ENCODE results near the gene KLHL5. TPM values are rescaled to one million over a fixed set of nuclear protein-coding genes. Genes with fewer than 3 reads are reported as not detected.

KLHL5 gene
- total and polyA plus RNA-seq, 2 donors (not counting 1 experiment from before 2014, with no cell fraction given): 22.6 to 90.0 TPM

GRCh38 chr4:39024311-39024865 lies 37.6 kb upstream of the KLHL5 start:
- Histone ChIP-seq H3K79me2 (ENCODE audit: control insufficient read depth, insufficient read depth, low read length) (peaks cover 97% of the 10 kb centered on the region), H3K27ac (ENCODE audit: low read length in 2 of 2) (peak overlapping the region in 1 of 2 donors; percentile 31), H3K36me3 (replicated peaks in 1 of 2; ENCODE audit: control extremely low read depth in 1 of 2, control insufficient read depth in 1 of 2, extremely low read depth in 1 of 2, insufficient read depth in 2 of 2, low read length in 1 of 2) (peaks cover 3 to 42% of the 10 kb centered on the region in 2 experiments), H3K9me3 (ENCODE audit: control extremely low read depth in 1 of 3, control insufficient read depth in 2 of 3, insufficient read depth in 1 of 3, low read length in 2 of 3) (peaks cover 1 to 14% (median 5%) of the 10 kb centered on the region in 3 donors), H3K4me1 (ENCODE audit: control insufficient read depth in 2 of 2, insufficient read depth in 2 of 2, low read length in 2 of 2) (peaks cover 32 to 37% of the 10 kb centered on the region in 2 donors), H2AFZ (ENCODE audit: insufficient read depth, low read depth, low read length, poor library complexity, severe bottlenecking) (no peak overlapping the region), H4K20me1 (ENCODE audit: control insufficient read depth, insufficient read depth, low read length, poor library complexity, severe bottlenecking) (peaks cover 6% of the 10 kb centered on the region), H3K4me3 (ENCODE audit: control extremely low read depth in 1 of 5, extremely low read depth in 1 of 5, insufficient read depth in 1 of 5, low read depth in 2 of 5, low read length in 4 of 5) (no peak overlapping the region), H3K9ac (ENCODE audit: low read length) (no peak overlapping the region), H3K4me2 (replicated peaks; ENCODE audit: low read depth, low read length, poor library complexity, severe bottlenecking) (no peak overlapping the region), H3K27me3 (replicated peaks in 1 of 4; ENCODE audit: control extremely low read depth in 1 of 4, control insufficient read depth in 3 of 4, insufficient read depth in 4 of 4, low read length in 3 of 4) (no peaks in the 10 kb centered on the region)
- Mint-ChIP-seq H3K9me3 (ENCODE audit: insufficient read depth) (peaks cover 4% of the 10 kb centered on the region), H3K4me3 (peak overlapping the region; percentile 34), H3K4me1 (peaks cover 61% of the 10 kb centered on the region), H3K27ac (peak overlapping the region; percentile 83), H3K27me3 (no peaks in the 10 kb centered on the region)
- DNase-seq (no peak), ATAC-seq (ENCODE audit: low read depth) (no peak)
- TF ChIP-seq, protein P1, sequence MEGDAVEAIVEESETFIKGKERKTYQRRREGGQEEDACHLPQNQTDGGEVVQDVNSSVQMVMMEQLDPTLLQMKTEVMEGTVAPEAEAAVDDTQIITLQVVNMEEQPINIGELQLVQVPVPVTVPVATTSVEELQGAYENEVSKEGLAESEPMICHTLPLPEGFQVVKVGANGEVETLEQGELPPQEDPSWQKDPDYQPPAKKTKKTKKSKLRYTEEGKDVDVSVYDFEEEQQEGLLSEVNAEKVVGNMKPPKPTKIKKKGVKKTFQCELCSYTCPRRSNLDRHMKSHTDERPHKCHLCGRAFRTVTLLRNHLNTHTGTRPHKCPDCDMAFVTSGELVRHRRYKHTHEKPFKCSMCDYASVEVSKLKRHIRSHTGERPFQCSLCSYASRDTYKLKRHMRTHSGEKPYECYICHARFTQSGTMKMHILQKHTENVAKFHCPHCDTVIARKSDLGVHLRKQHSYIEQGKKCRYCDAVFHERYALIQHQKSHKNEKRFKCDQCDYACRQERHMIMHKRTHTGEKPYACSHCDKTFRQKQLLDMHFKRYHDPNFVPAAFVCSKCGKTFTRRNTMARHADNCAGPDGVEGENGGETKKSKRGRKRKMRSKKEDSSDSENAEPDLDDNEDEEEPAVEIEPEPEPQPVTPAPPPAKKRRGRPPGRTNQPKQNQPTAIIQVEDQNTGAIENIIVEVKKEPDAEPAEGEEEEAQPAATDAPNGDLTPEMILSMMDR (IDR thresholded peaks at IDR 0.05): no peak
- TF ChIP-seq EZH2 (IDR thresholded peaks at IDR 0.05; ENCODE audit: borderline replicate concordance, insufficient read depth, low read depth, low read length, poor library complexity, severe bottlenecking): no peak
- CTCF ChIA-PET: interaction anchor here (1.0 to 1.1 kb wide), 2 partner anchors 9 to 110 kb away, joined by 3 to 4 read pairs; no protein-coding TSS in a partner anchor
- intact Hi-C loops (cut with micrococcal nuclease): no loop called here
- POLR2A ChIA-PET: interaction anchor here (0.7 kb wide), 1 partner anchor 45 kb away, joined by 8 read pairs; no protein-coding TSS in a partner anchor
- no CpG with 5 or more reads among the region's 3 CpGs for whole genome bisulfite sequencing (ENCODE audit: insufficient coverage)

- Mint-ChIP-seq H3K4me3 (peak overlapping the region; percentile 37), H3K27me3 (no peaks in the 10 kb centered on the region), H3K9me3 (ENCODE audit: insufficient read depth) (peaks cover 4% of the 10 kb centered on the region), H3K27ac (peak overlapping the region; percentile 80), H3K4me1 (peaks cover 60% of the 10 kb centered on the region)
- ATAC-seq (ENCODE audit: low read depth) (no peak), DNase-seq (no peak)
- 60% methylated on average over 1 of the region's 4 CpGs for WGBS (ENCODE audit: insufficient coverage)
- H3K9me3 ChIP-seq (ENCODE audit: control extremely low read depth in 1 of 3, control insufficient read depth in 2 of 3, insufficient read depth in 1 of 3, low read length in 2 of 3): peaks cover 1 to 14% (median 5%) of the 10 kb centered on the region in 3 donors
- H3K9ac ChIP-seq (ENCODE audit: low read length): no peak overlapping the region
- H3K4me1 ChIP-seq (ENCODE audit: control insufficient read depth in 2 of 2, insufficient read depth in 2 of 2, low read length in 2 of 2): peaks cover 32 to 40% of the 10 kb centered on the region in 2 donors
- no peak for TF ChIP-seq EZH2 (IDR thresholded peaks at IDR 0.05; ENCODE audit: borderline replicate concordance, insufficient read depth, low read depth, low read length, poor library complexity, severe bottlenecking)
- TF ChIP-seq, protein P1 (IDR thresholded peaks at IDR 0.05): no peak
- H3K4me2 ChIP-seq (replicated peaks; ENCODE audit: low read depth, low read length, poor library complexity, severe bottlenecking): peak overlapping the region; percentile 69
- H3K4me3 ChIP-seq (ENCODE audit: control extremely low read depth in 1 of 5, extremely low read depth in 1 of 5, insufficient read depth in 1 of 5, low read depth in 2 of 5, low read length in 4 of 5): no peak overlapping the region
- H3K79me2 ChIP-seq (ENCODE audit: control insufficient read depth, insufficient read depth, low read length): peaks cover 96% of the 10 kb centered on the region
- intact Hi-C loops (cut with micrococcal nuclease): loop anchor here (2.0 kb wide), 1 partner anchor 39 kb away; no protein-coding TSS in a partner anchor
- ChIA-PET CTCF (no interaction called here), POLR2A (no interaction called here)
- H3K36me3 ChIP-seq (replicated peaks in 1 of 2; ENCODE audit: control extremely low read depth in 1 of 2, control insufficient read depth in 1 of 2, extremely low read depth in 1 of 2, insufficient read depth in 2 of 2, low read length in 1 of 2): peaks cover 0 to 37% of the 10 kb centered on the region in 2 experiments
- H2AFZ ChIP-seq (ENCODE audit: insufficient read depth, low read depth, low read length, poor library complexity, severe bottlenecking): no peak overlapping the region
- H3K27me3 ChIP-seq (replicated peaks in 1 of 4; ENCODE audit: control extremely low read depth in 1 of 4, control insufficient read depth in 3 of 4, insufficient read depth in 4 of 4, low read length in 3 of 4): no peaks in the 10 kb centered on the region
- H4K20me1 ChIP-seq (ENCODE audit: control insufficient read depth, insufficient read depth, low read length, poor library complexity, severe bottlenecking): peaks cover 6% of the 10 kb centered on the region
- H3K27ac ChIP-seq (ENCODE audit: low read length in 2 of 2): peak overlapping the region; percentile 5 to 74
These were observed 36.4 kb upstream of the KLHL5 start for GRCh38 chr4:39025552-39026085.
